B cell (primary cell): ENCODE results near the gene PRELID3B. TPM values are rescaled to one million over a fixed set of nuclear protein-coding genes. Genes with fewer than 3 reads are reported as not detected.

Experiments
- ATAC-seq: fragments of 200-7000 bp; cut with Tn5 transposase; one replicate; pipeline ENCODE4 v1.10.0; 2021; ENCODE audit warnings: low read depth, mild to moderate bottlenecking, moderate number of reproducible peaks, moderate library complexity
- CTCF ChIA-PET: fragments of 350-600 bp; sonication (Branson Sonifier 250); formaldehyde crosslinking; loops from one replicate; lab custom pipeline; 2021; ENCODE audit warnings: antibody characterized with exemption, inconsistent platforms; lab: Charles Lee
- POLR2A ChIA-PET: fragments of 350-600 bp; sonication (Branson Sonifier 250); formaldehyde crosslinking; loops from one replicate; lab custom pipeline; 2021; ENCODE audit warnings: antibody characterized with exemption; lab: Charles Lee
- DNase-seq: peaks from one replicate; pipeline ENCODE4 v3.0.0; 2013
- H2AFZ ChIP-seq: 2 replicates; pipeline ENCODE4 v1.6.1; 2012; ENCODE audit warnings: mild to moderate bottlenecking, low read depth, low read length; ENCODE audit not compliant: insufficient read depth, poor library complexity, severe bottlenecking
- H3K27ac ChIP-seq, 2 donors: 1 replicate in 1 of 2; 2 replicates in 1 of 2; pipeline ENCODE4 v1.5.1; 2012 to 2013; ENCODE audit warnings: low read length in 2 of 2, mild to moderate bottlenecking in 2 of 2, moderate library complexity in 1 of 2
- H3K27me3 ChIP-seq, 4 experiments: fragments of 200-600 bp in 1 of 4; sonication (generic) in 1 of 4; replicated peaks in 1 of 4; 1 replicate in 2 of 4; 2 replicates in 2 of 4; pipeline versions ENCODE4 v1.6.1 to v1.7.0; 2013 to 2016; ENCODE audit warnings: low read length in 3 of 4, mild to moderate bottlenecking in 2 of 4, mixed read lengths in 1 of 4, moderate library complexity in 1 of 4; ENCODE audit not compliant: insufficient read depth in 4 of 4, control insufficient read depth in 3 of 4; ENCODE audit errors: control extremely low read depth in 1 of 4
- H3K36me3 ChIP-seq, 2 experiments: replicated peaks in 1 of 2; 1 replicate in 1 of 2; 2 replicates in 1 of 2; pipeline versions ENCODE4 v1.6.1 to v1.7.1; 2013; ENCODE audit warnings: low read length in 1 of 2; ENCODE audit not compliant: insufficient read depth in 2 of 2, control insufficient read depth in 1 of 2; ENCODE audit errors: control extremely low read depth in 1 of 2, extremely low read depth in 1 of 2
- H3K4me1 ChIP-seq, 2 donors: fragments of 200-600 bp in 1 of 2; sonication (generic) in 1 of 2; 1 replicate in 1 of 2; 2 replicates in 1 of 2; pipeline versions ENCODE4 v1.5.1 to v1.6.1; 2013 to 2017; ENCODE audit warnings: low read length in 2 of 2; ENCODE audit not compliant: control insufficient read depth in 2 of 2, insufficient read depth in 2 of 2
- H3K4me2 ChIP-seq: replicated peaks from 2 replicates; pipeline ENCODE3; 2012; ENCODE audit warnings: mild to moderate bottlenecking, low read depth, low read length; ENCODE audit not compliant: poor library complexity, severe bottlenecking
- H3K4me3 ChIP-seq, 5 experiments: fragments of 200-600 bp in 1 of 5; sonication (generic) in 1 of 5; 1 replicate in 3 of 5; 2 replicates in 2 of 5; pipeline versions ENCODE4 v1.5.1 to v1.7.0; 2011 to 2016; ENCODE audit warnings: low read length in 4 of 5, mild to moderate bottlenecking in 4 of 5, low read depth in 2 of 5, control low read depth in 1 of 5, moderate library complexity in 1 of 5; ENCODE audit not compliant: insufficient read depth in 1 of 5; ENCODE audit errors: control extremely low read depth in 1 of 5, extremely low read depth in 1 of 5
- H3K79me2 ChIP-seq: fragments of 200-600 bp; sonication (generic); one replicate; pipeline ENCODE4 v1.6.0; 2016; ENCODE audit warnings: low read length; ENCODE audit not compliant: control insufficient read depth, insufficient read depth
- H3K9ac ChIP-seq: fragments of 200-600 bp; sonication (generic); 2 replicates; pipeline ENCODE4 v1.6.1; 2017; ENCODE audit warnings: mild to moderate bottlenecking, low read length, moderate library complexity
- H3K9me3 ChIP-seq, 3 donors: one replicate each; pipeline versions ENCODE4 v1.6.1 to v1.7.1; 2013; ENCODE audit warnings: low read length in 2 of 3; ENCODE audit not compliant: control insufficient read depth in 2 of 3, insufficient read depth in 1 of 3; ENCODE audit errors: control extremely low read depth in 1 of 3
- H4K20me1 ChIP-seq: 2 replicates; pipeline ENCODE4 v1.6.0; 2012; ENCODE audit warnings: mild to moderate bottlenecking, low read length; ENCODE audit not compliant: insufficient read depth, control insufficient read depth, poor library complexity, severe bottlenecking
- H3K27ac Mint-ChIP-seq: one replicate; pipeline ENCODE4 v1.8.0; 2021; ENCODE audit warnings: mixed read lengths
- H3K27me3 Mint-ChIP-seq: one replicate; pipeline ENCODE4 v1.8.0; 2021; ENCODE audit warnings: mixed read lengths
- H3K4me1 Mint-ChIP-seq: one replicate; pipeline ENCODE4 v1.8.0; 2021; ENCODE audit warnings: mixed read lengths
- H3K4me3 Mint-ChIP-seq: one replicate; pipeline ENCODE4 v1.8.0; 2021; ENCODE audit warnings: mixed read lengths
- H3K9me3 Mint-ChIP-seq: one replicate; pipeline ENCODE4 v1.8.0; 2022; ENCODE audit warnings: mixed read lengths; ENCODE audit not compliant: insufficient read depth
- EZH2 ChIP-seq: IDR thresholded peaks from 2 replicates; pipeline ENCODE4 v1.6.1; 2012; ENCODE audit warnings: borderline replicate concordance, low read depth, mild to moderate bottlenecking, moderate library complexity, low read length; ENCODE audit not compliant: insufficient read depth, poor library complexity, severe bottlenecking
- WGBS: methylation state at CpG from one replicate; pipeline ENCODE4 v1.1.5; 2013; ENCODE audit warnings: missing lambda C conversion rate; ENCODE audit not compliant: insufficient coverage; 5-methylcytosine and 5-hydroxymethylcytosine counted together
- intact Hi-C: fragments of 100-400 bp; cut with micrococcal nuclease; formaldehyde crosslinking; loops from one replicate; pipeline ENCODE4 v1.10.0; 2022
- polyA plus RNA-seq: library from polyadenylated mRNA; depleted of rRNA; stranded (reverse); fragments of >200 nt; gene quantifications from 2 replicates; pipeline ENCODE4 v1.2.3, GENCODE V29; 2012
- total RNA-seq, 2 donors: library from RNA; stranded (reverse); fragments of 120-200 nt in 1 of 2; gene quantifications; 1 replicate in 1 of 2; 2 replicates in 1 of 2; pipeline versions ENCODE4 v1.2.3 to v1.2.4, GENCODE V29; 2013 to 2022
- TF ChIP-seq, protein P1 (sequence below): fragments of 200-600 bp; IDR thresholded peaks from one replicate; pipeline ENCODE4 v1.8.0; 2022; ENCODE audit warnings: antibody characterized with exemption, mild to moderate bottlenecking

Gene PRELID3B
- total and polyA plus RNA-seq, 2 donors (not counting 1 experiment from before 2014, with no cell fraction given) = 24.1 to 46.8 TPM

DNA sequence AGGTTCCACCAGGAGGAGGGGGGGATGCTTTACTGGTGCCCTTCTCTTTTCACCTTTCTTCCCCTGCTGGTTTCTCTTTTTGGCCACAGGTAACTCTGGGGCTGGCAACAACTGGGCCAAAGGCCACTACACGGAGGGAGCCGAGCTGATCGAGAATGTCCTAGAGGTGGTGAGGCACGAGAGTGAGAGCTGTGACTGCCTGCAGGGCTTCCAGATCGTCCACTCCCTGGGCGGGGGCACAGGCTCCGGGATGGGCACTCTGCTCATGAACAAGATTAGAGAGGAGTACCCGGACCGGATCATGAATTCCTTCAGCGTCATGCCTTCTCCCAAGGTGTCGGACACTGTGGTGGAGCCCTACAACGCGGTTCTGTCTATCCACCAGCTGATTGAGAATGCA lies 19.0 kb downstream of the PRELID3B start:
- Mint-ChIP-seq H3K27ac (peak overlapping the region; percentile 41), H3K27me3 (no peaks in the 10 kb centered on the region), H3K4me3 (no peak overlapping the region), H3K4me1 (peaks cover 31% of the 10 kb centered on the region), H3K9me3 (no peaks in the 10 kb centered on the region)
- no peak for ATAC-seq
- peaks cover 2 to 3% of the 10 kb centered on the region in 2 donors for H3K4me1 ChIP-seq
- H4K20me1 ChIP-seq = peaks cover 44% of the 10 kb centered on the region
- H3K36me3 ChIP-seq = peaks cover 0 to 62% of the 10 kb centered on the region in 2 experiments
- H3K9me3 ChIP-seq = no peaks in the 10 kb centered on the region
- no peak for TF ChIP-seq EZH2
- TF ChIP-seq, protein P1, sequence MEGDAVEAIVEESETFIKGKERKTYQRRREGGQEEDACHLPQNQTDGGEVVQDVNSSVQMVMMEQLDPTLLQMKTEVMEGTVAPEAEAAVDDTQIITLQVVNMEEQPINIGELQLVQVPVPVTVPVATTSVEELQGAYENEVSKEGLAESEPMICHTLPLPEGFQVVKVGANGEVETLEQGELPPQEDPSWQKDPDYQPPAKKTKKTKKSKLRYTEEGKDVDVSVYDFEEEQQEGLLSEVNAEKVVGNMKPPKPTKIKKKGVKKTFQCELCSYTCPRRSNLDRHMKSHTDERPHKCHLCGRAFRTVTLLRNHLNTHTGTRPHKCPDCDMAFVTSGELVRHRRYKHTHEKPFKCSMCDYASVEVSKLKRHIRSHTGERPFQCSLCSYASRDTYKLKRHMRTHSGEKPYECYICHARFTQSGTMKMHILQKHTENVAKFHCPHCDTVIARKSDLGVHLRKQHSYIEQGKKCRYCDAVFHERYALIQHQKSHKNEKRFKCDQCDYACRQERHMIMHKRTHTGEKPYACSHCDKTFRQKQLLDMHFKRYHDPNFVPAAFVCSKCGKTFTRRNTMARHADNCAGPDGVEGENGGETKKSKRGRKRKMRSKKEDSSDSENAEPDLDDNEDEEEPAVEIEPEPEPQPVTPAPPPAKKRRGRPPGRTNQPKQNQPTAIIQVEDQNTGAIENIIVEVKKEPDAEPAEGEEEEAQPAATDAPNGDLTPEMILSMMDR = no peak
- intact Hi-C loops = no loop called here
- H3K79me2 ChIP-seq = peaks cover 53% of the 10 kb centered on the region
- no peak overlapping the region for H3K4me2 ChIP-seq
- H3K9ac ChIP-seq = no peak overlapping the region
- WGBS = 98% methylated on average over 13 of the region's 13 CpGs
- H2AFZ ChIP-seq = no peak overlapping the region
- no peaks in the 10 kb centered on the region for H3K27me3 ChIP-seq
- no peak overlapping the region for H3K4me3 ChIP-seq
- CTCF ChIA-PET = no interaction called here
- POLR2A ChIA-PET = no interaction called here
- no peak for DNase-seq
- H3K27ac ChIP-seq = no peak overlapping the region

DNA sequence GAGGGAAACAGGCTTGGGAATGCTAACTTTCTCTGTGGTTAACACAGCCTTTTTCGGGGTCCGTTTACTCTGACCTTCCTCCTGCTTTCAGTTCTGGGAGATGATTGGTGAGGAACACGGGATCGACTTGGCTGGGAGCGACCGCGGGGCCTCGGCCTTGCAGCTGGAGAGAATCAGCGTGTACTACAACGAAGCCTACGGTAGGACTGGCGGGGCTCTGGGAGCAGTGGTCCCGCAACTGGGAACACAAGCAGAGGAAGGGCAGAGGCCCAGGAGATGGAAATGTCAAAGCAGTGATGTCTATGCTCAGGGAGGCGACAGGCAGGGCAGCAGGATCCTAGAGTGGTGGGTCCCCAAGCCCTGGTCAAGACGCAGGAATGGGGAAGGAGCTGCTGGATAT lies 19.8 kb downstream of the PRELID3B start:
- H3K4me2 ChIP-seq = no peak overlapping the region
- no peak for DNase-seq
- Mint-ChIP-seq H3K27me3 (no peaks in the 10 kb centered on the region), H3K4me3 (no peak overlapping the region), H3K27ac (no peak overlapping the region), H3K4me1 (peaks cover 27% of the 10 kb centered on the region), H3K9me3 (no peaks in the 10 kb centered on the region)
- H3K4me1 ChIP-seq = peaks cover 0 to under 1% of the 10 kb centered on the region in 2 donors
- intact Hi-C loops = no loop called here
- no peak for TF ChIP-seq EZH2
- TF ChIP-seq, protein P1 = no peak
- H3K27ac ChIP-seq = no peak overlapping the region
- POLR2A ChIA-PET = no interaction called here
- H2AFZ ChIP-seq = no peak overlapping the region
- H3K27me3 ChIP-seq = no peaks in the 10 kb centered on the region
- WGBS = over 99% methylated on average over 14 of the region's 15 CpGs
- peaks cover 0 to 54% of the 10 kb centered on the region in 2 experiments for H3K36me3 ChIP-seq
- CTCF ChIA-PET = interaction anchor here (0.7 kb wide), 1 partner anchor 187 kb away, joined by 3 read pairs; no protein-coding TSS in a partner anchor
- no peaks in the 10 kb centered on the region for H3K9me3 ChIP-seq
- ATAC-seq = no peak
- H3K4me3 ChIP-seq = no peak overlapping the region
- H3K9ac ChIP-seq = no peak overlapping the region
- peaks cover 48% of the 10 kb centered on the region for H3K79me2 ChIP-seq
- peaks cover 36% of the 10 kb centered on the region for H4K20me1 ChIP-seq
